Measurements from ENCODE around the gene UMAD1.

UMAD1 gene

DNA sequence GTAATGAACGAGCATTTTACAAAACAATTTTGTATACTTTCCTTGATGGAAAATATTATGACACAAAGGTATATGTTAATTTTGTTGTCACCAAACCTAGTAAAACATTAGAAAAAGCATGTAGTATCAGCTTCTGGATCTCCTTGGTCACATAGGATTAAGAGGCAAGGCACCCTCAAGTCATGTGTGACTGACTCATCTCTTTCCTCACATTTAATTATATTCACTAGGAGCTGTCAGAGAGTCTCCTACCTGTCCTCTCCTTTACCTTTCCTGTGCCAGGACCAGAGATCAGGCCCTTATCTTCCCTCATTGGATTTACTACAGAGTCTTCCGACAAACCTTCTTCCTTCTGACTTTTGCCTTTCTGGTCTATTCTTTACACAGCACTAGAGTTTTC, 189.1 kb downstream of the UMAD1 start:
- no peak for DNase-seq (ENCODE audit: low read depth in 2 of 2, low spot score in 1 of 2)

DNA sequence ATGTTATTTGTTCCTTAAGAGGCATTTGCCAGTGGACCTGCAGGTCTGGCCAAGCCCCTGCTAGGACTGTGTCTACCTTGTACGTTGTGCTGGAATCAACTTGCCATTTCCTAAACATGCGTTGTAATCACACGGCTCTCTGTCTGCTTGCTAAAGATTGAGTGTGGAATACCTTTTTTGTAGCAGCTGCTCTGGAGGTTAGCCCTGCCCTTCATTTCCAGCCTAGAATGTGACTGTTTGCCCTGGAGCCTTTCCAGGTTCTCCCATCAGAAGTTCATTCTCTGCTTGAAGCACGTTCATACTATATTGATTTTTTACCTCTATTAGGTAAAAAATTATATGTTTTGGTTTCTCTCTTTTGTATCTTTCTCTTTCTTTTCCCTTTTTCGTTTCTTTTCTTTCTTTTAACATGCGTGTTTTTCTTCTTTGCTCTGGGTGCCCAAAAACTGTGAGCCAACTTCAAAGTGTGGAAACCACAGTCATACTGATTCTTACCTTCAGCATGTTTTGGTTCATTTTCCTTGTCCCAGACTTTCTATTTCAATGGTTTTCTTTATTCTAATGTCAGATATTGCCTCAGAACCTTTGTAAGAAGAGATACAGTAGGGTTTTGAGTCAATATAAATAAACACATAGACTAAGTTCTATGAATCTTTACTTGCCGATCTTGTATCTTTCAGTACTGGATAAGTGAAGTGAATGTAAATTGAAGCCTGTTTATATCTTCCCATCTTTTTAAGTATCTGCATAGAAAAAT, 189.7 kb downstream of the UMAD1 start:
- DNase-seq (ENCODE audit: low read depth in 2 of 2, low spot score in 1 of 2), result no peak

DNA sequence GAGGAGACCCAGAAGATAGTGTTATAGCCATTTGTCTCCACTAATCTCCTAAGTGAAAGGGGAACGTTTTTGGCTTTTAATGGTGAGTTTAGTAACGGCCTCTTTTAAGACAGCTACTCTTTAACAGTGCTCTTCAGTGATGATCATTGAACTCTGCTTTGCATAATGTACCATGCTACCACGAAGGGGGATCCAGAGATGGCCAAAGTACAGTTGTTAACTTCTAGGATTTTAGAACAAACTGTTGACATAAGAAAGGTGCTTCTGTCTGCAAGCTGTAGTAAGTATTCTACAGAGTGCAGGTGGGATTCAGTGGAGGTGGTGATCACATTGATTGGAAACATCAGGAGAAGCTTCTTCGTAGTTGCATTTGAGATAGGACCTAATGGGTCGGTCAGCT, 192.0 kb downstream of the UMAD1 start:
- DNase-seq (ENCODE audit: low read depth in 2 of 2, low spot score in 1 of 2), result no peak

DNA sequence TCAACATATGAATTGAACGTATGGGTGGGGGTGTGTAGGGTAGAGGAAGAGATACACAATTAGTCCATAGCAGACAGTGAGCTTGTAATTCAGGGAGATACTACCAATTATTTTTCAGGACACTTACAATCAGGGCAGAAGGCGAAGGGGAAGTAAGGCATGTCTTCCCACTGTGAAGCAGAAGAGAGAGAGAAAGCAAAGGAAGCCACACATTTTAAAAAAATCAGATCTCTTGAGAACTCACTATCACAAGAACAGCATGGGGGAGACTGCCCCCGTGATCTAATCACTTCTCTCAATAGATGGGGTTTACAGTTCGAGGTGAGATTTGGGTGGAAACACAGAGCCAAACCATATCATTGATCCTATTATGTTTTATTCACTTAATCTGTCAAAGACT, 194.2 kb downstream of the UMAD1 start:
- DNase-seq (ENCODE audit: low read depth in 2 of 2, low spot score in 1 of 2), result no peak

DNA sequence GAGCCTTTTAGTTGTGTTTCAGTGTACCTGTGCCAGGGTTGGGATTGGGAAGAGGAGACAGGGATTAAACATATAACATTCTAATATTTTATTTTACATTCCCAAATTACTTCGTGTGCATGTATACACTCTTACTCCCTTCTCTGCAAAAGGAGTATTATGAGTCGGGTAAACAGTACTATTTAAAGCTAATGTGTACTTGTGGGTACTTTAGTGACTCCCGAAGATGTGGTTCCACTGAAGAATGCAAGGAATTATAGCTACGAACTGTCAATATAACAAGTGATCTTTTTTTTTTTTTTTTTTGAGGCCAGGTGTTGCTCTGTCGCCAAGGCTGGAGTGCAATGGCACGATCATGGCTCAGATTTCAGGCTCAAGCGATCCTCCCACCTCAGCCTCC, 200.5 kb downstream of the UMAD1 start:
- DNase-seq (ENCODE audit: low read depth in 2 of 2, low spot score in 1 of 2), result no peak

DNA sequence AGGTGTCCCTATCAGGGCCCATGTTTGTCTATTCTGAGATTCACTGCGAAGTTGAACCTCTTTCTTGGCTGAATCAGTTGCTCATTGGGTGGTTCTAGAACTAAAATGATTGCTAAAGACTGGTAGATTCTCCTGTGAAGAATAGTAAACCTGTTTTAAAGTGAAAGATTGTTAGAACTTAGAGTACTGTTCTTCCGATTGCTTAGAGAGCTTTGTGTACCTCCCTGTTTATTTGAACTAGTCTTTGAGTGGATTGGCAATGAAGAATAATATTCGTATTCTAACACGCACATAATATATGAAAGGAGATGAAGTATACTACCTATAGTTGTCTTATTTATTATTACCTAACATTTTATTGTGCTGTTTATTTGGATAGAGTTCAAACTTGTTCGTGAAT, 202.7 kb downstream of the UMAD1 start:
- no peak for DNase-seq (ENCODE audit: low read depth in 2 of 2, low spot score in 1 of 2)

DNA sequence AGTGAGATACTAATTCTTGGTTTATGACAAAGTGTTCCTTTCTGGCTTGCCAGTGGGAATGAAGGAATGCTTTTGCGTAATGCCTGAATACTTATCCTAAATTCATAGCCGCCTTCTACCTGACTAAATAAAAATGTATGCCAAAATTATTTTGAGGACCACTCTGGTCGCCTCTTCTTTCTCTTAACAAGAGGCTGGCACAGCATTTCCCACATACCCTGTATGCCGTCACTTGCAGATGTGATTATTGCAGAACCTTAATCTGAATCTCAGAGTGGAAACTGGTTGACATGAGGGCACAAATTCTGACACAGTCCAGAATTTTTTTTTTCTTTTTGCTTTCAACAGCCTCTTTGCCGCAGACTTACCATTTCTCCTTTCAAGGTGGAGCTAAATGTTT, 203.4 kb downstream of the UMAD1 start:
- DNase-seq (ENCODE audit: low read depth in 2 of 2, low spot score in 1 of 2), result no peak

DNA sequence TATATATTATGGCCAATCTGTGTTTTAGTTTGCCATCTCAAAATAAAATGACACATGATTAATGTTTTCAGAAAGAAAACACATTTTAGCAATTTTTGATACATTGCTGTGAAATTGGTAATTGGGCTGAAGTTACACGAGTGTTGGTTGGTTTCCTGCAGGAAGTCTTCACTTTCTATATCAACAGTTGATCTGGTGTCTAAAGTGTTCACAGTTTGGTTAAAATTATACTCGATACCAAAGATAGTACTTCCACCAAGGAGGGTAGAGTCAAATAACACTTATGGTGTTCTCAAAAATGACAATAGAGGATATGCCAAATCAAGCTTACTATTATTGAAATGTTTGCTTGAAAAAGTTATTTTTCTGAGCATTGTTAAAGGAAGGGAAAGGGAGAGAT, 207.7 kb downstream of the UMAD1 start:
- no peak for DNase-seq (ENCODE audit: low read depth in 2 of 2, low spot score in 1 of 2)

DNA sequence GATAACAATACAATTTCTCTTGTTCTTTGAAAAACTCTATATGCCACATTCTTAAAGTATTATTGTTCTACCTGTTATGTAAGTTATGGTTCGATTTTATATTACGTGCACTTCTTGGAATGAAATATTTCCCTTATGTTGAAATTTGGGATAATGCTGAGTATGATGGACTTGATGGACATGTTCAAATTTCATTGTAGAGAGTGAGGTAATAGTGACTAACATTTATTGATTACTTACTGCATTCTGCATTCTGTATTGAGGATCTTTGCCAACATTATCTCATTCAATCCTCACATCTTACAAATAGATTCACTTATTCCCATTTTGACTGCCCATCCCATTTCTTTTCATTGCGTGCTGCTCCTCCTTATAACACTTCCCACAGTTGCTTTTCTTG, 208.3 kb downstream of the UMAD1 start:
- DNase-seq (ENCODE audit: low read depth in 2 of 2, low spot score in 1 of 2), result no peak

DNA sequence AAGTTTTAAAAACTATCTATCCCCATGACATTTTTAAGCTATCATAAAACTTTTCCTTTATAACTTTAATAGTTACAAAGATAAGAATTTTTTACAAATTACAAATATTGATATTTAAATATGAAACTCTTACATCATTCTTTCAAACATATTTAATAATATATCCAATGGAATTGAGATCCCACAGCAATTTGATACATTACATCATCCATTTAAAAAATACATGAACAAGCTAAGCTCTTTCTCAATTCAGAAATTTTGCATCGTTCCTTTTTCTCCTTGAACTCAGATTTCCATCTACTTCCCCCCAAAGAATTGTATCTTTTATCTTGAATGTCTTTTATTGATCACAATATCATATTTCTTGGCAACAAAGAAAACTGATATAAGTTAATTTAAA, 209.6 kb downstream of the UMAD1 start:
- no peak for DNase-seq (ENCODE audit: low read depth in 2 of 2, low spot score in 1 of 2)

DNA sequence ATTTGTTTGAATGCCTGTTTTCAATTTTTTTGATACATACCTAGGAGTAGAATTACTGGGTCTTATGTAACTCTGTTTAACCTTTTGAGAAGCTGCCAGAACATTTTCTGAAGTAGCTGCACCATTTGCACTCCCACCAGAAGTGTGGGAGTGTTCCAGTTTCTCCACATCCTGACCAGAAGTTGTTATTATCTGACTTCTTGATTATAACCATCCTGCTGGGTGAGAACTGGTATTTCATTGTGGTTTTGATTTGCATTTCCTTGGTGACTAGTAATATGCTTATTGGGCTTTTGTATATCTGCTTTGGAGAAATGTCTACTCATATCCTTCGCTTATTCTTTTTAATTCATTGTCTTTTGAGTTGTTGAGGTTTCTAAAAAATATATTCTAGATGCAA, 210.8 kb downstream of the UMAD1 start:
- no peak for DNase-seq (ENCODE audit: low read depth in 2 of 2, low spot score in 1 of 2)

DNA sequence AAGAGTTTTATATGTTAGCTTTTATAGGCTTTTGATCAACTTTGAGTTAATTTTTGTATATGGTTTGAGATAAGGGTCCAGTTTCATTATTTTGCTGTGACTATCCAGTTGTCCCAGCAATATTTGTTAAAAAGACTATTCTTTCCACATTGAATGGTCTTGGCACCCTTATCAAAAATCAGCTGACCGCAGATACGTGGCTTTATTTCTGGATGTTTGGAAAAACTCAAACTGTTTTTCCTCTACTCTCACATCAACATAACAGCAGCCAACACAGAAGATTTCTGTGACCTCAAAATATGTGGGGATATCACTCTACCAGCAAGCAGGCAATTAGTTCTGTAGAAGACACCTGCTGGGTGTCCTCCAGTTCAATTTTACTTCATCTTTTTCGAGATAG, 211.4 kb downstream of the UMAD1 start:
- DNase-seq (ENCODE audit: low read depth in 2 of 2, low spot score in 1 of 2), result no peak

DNA sequence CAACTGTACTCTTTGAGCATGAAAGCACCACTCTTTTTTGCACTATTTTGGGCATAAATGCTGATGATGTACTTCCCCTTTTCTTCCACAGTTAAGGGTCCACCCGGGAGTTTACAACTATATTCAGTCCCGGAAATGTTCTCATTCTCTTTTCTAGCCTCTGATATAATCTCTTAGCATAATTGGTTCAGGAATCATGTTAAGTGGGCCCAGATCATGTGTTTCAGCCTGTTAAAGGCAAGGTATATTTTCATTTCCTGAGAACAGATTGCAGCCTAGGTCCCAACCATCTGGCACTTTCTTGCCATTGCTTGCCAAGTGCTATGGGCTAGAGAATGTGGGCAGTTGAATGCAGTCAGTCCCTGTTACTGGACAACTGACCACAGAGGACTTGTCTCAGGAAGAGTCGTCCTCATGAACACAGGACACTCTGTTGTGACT, 216.6 kb downstream of the UMAD1 start:
- DNase-seq (ENCODE audit: low read depth in 2 of 2, low spot score in 1 of 2), result no peak

DNA sequence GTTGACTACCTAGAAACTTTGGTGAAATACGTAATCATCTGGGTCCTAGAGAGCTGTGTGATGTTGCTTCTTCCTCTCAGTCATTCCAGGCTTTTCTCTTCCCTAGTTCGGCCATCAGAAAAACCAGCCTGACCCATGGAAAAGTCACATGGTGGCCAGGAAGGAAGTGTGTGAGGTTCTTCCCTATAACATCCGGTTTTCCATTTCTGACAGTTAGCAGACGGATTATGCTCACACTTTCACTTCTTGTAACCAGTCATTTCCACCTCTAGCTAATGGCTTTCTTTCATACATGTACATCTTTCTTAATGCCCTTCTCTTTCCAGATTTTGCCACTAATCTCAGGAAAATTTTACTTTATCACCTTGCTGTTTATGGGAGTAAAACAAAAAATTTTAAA, 218.0 kb downstream of the UMAD1 start:
- no peak for DNase-seq (ENCODE audit: low read depth in 2 of 2, low spot score in 1 of 2)

DNA sequence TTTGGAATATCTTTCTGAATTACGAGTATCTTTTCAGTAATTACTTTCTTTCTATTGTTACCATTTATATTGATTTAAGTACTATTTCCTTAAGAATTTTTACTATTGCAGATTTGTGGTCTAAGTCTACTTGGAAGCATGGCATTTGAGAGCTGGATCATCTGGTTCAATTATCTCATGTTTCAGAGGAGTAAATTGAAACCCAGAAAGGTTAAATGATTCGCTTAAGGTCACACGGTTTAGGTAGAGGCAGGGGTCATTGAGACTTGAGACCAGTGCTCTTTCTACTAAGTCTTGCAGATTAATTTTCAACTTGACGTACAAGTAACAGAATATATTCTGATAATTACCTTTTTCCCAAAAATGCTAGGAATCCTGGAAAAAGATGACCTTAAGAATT, 218.9 kb downstream of the UMAD1 start:
- no peak for DNase-seq (ENCODE audit: low read depth in 2 of 2, low spot score in 1 of 2)

DNA sequence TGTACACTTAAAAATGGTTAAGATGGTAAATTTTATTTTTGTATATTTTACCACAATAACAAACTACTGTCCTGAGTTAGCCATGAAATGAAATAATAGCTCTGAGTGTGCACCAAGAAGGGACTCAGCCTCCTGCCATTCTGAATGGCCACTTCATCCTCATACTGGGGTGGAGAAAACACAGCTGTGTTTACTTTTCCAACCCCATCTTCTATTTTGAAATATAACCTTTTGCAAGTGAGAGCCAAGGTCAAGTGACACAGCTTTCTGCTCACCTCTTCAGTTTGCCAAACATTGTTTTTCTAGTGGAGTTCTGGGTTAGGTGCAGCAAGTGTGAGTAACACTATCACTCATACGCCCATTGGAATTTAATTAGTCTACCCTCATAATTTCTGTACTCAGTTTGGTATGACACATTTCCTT, 220.7 kb downstream of the UMAD1 start:
- DNase-seq (ENCODE audit: low read depth in 2 of 2, low spot score in 1 of 2), result no peak

DNA sequence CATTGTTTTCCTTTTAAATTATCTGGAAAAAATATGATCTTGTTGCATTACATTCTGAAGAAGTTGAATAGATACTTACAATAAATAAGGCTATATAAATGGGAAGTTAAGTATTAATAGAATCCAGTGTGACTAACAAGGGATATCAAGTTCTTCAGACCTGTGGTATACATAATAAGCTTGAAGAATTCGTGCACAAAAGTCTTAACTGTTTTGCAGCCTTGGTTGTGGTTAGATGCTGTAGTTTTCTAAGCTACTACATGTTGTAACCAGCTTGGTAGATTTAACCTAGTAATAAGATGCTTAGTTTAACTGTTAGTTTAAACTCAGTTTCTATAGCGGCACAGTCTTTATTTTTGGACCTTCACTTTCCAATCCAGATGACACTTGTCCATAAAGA, 221.8 kb downstream of the UMAD1 start:
- no peak for DNase-seq (ENCODE audit: low read depth in 2 of 2, low spot score in 1 of 2)

DNA sequence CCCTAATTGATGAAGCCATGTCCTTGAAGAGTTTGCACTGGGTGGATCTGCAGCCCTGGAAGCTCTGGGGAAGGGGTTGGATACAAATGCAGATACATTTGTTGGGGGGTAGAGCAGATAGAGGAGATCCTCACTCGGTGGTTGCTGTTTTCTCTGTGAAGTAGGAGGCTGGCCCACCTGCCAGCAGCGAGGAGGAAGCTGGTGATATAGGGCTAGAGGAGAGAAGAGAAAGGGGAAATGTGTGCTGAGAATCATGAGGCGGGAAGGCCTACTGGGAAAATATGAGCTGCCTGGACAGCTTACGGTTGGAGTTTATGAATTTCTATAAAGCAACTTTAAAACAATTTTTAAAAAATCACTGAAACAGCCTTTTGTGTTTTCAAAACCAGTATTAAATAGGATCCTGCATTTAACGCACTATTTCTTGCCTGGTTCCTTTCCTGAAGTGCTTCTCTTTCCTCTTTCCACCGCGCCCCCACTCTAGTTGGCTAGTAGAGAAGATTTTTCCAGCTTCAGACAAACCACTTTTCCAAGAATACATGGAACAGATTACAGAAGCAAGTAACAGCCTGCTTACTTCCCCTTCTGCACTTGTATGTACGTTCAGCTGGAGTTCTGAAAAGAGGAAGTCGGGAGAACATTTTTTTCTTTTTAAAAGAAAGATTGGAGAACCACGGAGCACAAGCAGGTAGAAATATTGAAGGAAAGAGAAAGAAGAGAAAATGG, 227.5 kb downstream of the UMAD1 start:
- no peak for DNase-seq (ENCODE audit: low read depth in 2 of 2, low spot score in 1 of 2)

DNA sequence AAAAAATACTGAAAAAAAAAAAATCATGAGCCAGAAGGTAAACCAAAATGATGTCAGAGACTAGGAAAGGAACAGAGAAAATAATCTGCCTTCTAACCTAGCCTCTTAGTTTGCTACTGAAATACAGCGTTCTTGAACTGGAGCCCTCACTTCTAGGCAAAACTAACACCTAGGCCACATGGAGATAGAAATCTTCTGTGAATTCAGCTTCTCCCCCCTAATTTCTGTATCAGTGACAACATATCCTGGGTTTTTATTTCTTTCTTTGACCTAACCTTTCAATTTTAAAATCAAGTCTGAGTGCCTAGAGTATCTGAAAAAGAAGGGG, 228.0 kb downstream of the UMAD1 start:
- DNase-seq (ENCODE audit: low read depth in 2 of 2, low spot score in 1 of 2), result no peak

DNA sequence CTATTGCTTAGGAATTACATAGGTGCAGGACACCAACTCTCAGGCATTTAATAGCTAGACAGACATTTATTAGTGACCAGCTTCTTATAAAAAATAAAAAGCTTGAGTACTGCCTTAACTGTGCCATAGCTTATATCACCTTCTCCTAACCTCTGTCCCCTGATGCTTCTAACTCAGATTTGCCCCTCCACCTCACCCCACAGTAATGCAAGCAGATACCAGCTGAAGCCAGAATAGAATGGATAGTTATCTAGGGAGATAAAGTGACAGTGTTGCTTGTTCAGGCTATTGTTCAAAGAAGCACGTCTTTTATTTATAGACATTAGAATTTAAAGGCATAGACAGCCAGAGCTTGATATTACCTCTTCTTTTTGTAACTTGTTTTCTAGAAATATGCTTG, 228.5 kb downstream of the UMAD1 start:
- no peak for DNase-seq (ENCODE audit: low read depth in 2 of 2, low spot score in 1 of 2)

DNA sequence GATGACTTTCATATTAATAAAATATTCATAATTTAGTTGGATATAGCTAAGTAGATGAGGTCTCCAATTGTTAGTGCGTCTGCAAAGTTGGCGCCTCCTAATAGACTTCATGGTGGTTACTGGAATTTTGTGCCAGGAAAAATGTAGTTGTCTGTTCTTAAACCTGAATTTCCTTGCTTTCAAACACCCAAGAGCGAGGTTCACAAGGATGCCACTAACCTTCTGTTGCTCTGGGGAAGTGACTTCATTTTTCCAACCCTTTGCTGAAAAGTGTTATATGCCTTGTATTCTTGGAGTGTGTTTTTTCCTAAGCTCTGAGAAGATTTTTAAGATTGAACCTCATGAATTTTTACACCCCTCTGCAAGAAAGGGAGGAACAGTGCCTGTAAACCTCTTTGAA, 229.1 kb downstream of the UMAD1 start:
- no peak for DNase-seq (ENCODE audit: low read depth in 2 of 2, low spot score in 1 of 2)

DNA sequence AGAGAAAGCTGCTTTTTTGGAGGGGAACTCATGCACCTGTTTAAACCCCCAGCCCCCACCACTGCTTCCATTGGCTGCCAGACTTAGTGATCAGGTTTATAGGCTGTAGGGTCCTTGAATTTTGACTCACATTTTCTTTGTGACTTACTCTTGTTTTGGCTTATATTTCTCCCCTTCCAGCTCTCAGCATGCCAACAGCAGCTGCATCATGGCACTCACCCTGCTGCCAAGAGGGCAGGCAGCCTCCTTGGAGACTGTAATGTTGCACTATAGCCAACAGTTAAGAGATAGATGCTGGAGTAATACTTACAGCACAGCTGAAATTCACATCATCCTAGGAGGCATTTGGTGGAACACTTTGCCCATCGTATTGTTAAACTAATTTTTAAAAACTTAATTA, 230.0 kb downstream of the UMAD1 start:
- no peak for DNase-seq (ENCODE audit: low read depth in 2 of 2, low spot score in 1 of 2)

DNA sequence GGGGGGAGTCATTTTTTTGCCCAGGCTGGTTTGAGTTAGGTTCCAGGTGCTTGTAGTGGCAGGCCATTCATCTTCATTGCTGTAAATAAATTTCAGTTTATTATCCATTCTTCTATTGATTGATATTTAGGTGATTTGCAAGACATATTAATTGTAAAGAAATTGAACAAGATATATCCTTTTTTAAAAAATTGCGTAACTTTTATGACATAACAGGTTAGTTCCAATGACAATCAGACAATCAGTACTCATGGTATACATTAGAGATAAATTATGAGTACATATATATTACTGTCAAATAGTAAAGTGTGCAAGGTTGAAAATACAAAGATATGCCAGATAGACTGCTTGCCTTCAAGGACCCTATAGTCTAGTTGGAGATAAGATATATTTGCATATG, 235.9 kb downstream of the UMAD1 start:
- no peak for DNase-seq (ENCODE audit: low read depth in 2 of 2, low spot score in 1 of 2)
